ENCODE results near the gene GPR146. TPM values are rescaled to one million over a fixed set of nuclear protein-coding genes. Genes with fewer than 3 reads are reported as not detected.

The GPR146 gene
- total RNA-seq, 4 donors from 2014 or later = 29.6 to 89.8 (median 56.9) TPM

- ATAC-seq (ENCODE audit: low FRiP score) = no peak
- TF ChIP-seq CTCF (IDR thresholded peaks at IDR 0.05) = no peak
- no peak for DNase-seq (ENCODE audit: low spot score)
Measured at GRCh38 chr7:1090236-1090635, 45.9 kb downstream of the GPR146 start.

GRCh38 chr7:1090686-1091643 lies 46.6 kb downstream of the GPR146 start:
- TF ChIP-seq CTCF (IDR thresholded peaks at IDR 0.05) = no peak
- DNase-seq (ENCODE audit: low spot score) (no peak), ATAC-seq (ENCODE audit: low FRiP score) (no peak)

GRCh38 chr7:1091644-1092027 lies 47.3 kb downstream of the GPR146 start:
- DNase-seq (ENCODE audit: low spot score) (no peak), ATAC-seq (ENCODE audit: low FRiP score) (no peak)
- no peak for TF ChIP-seq CTCF (IDR thresholded peaks at IDR 0.05)

GRCh38 chr7:1092161-1092632 lies 47.9 kb downstream of the GPR146 start:
- TF ChIP-seq CTCF (IDR thresholded peaks at IDR 0.05) = no peak
- DNase-seq (ENCODE audit: low spot score) = no peak
- no peak for ATAC-seq (ENCODE audit: low FRiP score)

- ATAC-seq (ENCODE audit: low FRiP score) (no peak), DNase-seq (ENCODE audit: low spot score) (no peak)
- TF ChIP-seq CTCF (IDR thresholded peaks at IDR 0.05) = no peak
Measured at GRCh38 chr7:1092806-1093501, 48.6 kb downstream of the GPR146 start.

GRCh38 chr7:1093502-1093843 lies 49.1 kb downstream of the GPR146 start:
- ATAC-seq (ENCODE audit: low FRiP score) = no peak
- no peak for DNase-seq (ENCODE audit: low spot score)
- no peak for TF ChIP-seq CTCF (IDR thresholded peaks at IDR 0.05)
